Keratinocyte (primary cell): ENCODE measurements around the gene ASB13.

ENCODE experiments used
- EZH2 ChIP-seq: IDR thresholded peaks from one replicate; pipeline ENCODE4 v1.6.1; 2012; ENCODE audit warnings: inconsistent platforms, mild to moderate bottlenecking, low read length, moderate library complexity
- TF ChIP-seq, protein P1 (sequence below), 3 experiments: IDR thresholded peaks in 1 of 3; conservative IDR thresholded peaks in 1 of 3; optimal IDR thresholded peaks in 1 of 3; 2 replicates in 2 of 3; 3 replicates in 1 of 3; pipeline versions ENCODE3 to v1.5.1; 2011; ENCODE audit warnings: low read length in 3 of 3, mild to moderate bottlenecking in 3 of 3, moderate library complexity in 2 of 3, control low read depth in 1 of 3, inconsistent platforms in 1 of 3; ENCODE audit not compliant: insufficient read depth in 2 of 3; ENCODE audit errors: extremely low read depth in 1 of 3

DNA sequence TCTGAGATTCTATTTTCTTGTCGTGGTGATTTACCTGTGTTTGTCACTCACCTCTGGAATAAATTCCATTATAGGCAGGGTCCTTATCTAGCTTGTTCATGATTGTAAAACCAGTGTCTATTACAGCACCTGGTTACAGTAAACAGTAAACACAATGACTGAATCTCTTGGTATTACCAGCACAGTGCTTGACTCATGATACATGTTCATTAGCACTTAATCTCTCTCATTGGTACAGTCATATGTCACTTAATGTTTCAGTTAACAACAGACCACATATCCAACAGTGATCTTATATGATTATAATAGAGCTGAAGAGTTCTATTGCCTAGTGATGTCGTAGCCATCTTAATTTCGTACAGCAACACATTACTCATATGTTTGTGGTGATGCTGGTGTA is 16.7 kb upstream of the ASB13 start:
- TF ChIP-seq, protein P1, sequence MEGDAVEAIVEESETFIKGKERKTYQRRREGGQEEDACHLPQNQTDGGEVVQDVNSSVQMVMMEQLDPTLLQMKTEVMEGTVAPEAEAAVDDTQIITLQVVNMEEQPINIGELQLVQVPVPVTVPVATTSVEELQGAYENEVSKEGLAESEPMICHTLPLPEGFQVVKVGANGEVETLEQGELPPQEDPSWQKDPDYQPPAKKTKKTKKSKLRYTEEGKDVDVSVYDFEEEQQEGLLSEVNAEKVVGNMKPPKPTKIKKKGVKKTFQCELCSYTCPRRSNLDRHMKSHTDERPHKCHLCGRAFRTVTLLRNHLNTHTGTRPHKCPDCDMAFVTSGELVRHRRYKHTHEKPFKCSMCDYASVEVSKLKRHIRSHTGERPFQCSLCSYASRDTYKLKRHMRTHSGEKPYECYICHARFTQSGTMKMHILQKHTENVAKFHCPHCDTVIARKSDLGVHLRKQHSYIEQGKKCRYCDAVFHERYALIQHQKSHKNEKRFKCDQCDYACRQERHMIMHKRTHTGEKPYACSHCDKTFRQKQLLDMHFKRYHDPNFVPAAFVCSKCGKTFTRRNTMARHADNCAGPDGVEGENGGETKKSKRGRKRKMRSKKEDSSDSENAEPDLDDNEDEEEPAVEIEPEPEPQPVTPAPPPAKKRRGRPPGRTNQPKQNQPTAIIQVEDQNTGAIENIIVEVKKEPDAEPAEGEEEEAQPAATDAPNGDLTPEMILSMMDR (optimal IDR thresholded peaks at IDR 0.05 in 1 of 3, IDR thresholded peaks at IDR 0.05 in 1 of 3, conservative IDR thresholded peaks at IDR 0.05 in 1 of 3; ENCODE audit: extremely low read depth in 1 of 3, insufficient read depth in 2 of 3, low read length in 3 of 3) = no peak
- no peak for TF ChIP-seq EZH2
